ENCODE measurements around the gene BBS12.

DNA sequence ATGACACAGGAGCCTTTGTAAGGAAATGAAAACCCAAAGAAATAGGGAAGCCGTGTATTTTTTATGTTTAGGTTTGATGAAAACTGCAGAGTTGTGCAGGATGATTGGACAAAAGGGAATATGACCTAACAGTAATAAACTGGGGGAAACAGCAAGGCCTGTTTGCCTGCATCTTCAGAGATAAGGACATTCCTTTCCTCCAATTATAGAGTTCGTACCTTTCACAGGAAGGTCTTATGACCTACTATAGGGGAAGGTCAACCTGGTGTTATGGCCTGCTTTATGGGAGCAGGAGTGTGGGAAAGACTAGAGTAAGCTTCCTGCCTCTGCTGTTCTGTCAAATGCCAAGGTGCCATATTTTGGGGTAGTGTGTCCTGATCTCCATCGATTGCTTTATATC is 42.5 kb downstream of the BBS12 start:
- TF ChIP-seq, protein P1, sequence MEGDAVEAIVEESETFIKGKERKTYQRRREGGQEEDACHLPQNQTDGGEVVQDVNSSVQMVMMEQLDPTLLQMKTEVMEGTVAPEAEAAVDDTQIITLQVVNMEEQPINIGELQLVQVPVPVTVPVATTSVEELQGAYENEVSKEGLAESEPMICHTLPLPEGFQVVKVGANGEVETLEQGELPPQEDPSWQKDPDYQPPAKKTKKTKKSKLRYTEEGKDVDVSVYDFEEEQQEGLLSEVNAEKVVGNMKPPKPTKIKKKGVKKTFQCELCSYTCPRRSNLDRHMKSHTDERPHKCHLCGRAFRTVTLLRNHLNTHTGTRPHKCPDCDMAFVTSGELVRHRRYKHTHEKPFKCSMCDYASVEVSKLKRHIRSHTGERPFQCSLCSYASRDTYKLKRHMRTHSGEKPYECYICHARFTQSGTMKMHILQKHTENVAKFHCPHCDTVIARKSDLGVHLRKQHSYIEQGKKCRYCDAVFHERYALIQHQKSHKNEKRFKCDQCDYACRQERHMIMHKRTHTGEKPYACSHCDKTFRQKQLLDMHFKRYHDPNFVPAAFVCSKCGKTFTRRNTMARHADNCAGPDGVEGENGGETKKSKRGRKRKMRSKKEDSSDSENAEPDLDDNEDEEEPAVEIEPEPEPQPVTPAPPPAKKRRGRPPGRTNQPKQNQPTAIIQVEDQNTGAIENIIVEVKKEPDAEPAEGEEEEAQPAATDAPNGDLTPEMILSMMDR (IDR thresholded peaks at IDR 0.05) = no peak
- no peak for TF ChIP-seq TCF7L2 (IDR thresholded peaks at IDR 0.05; ENCODE audit: low read depth, low read length)
- TF ChIP-seq POLR2AphosphoS5 (IDR thresholded peaks at IDR 0.05; ENCODE audit: low read depth, low read length) = no peak

Measured in Panc1 (cell line).